ENCODE results near the gene MT1G. TPM values are rescaled to one million over a fixed set of nuclear protein-coding genes. Genes with fewer than 3 reads are reported as not detected.

The MT1G gene
- total RNA-seq, 1 experiment from 2014 or later: not detected

GRCh38 chr16:56649820-56650219 is 18.0 kb downstream of the MT1G start:
- H3K4me1 ChIP-seq (ENCODE audit: insufficient read depth, low read length): peaks cover 15% of the 10 kb centered on the region
- intact Hi-C loops (cut with micrococcal nuclease): loop anchor here (10.0 kb wide), 1 partner anchor 45 kb away; the partner anchor contains the start of gene MT2A
- BruUV-seq (replicated peaks): no TSS peak
- ATAC-seq: peak; percentile 96
- ChIA-PET CTCF (no interaction called here), POLR2A (ENCODE audit: unreplicated experiment) (no interaction called here)
- H3K4me2 ChIP-seq (ENCODE audit: low read length): peak overlapping the region; percentile 12; the same call in 1 of the 2 replicates
- H3K9ac ChIP-seq (ENCODE audit: low read length): no peak overlapping the region
- peak; percentile 87 for DNase-seq
- no peak for TF ChIP-seq CTCF (conservative IDR thresholded peaks at IDR 0.05; ENCODE audit: low read depth, low read length)
- TF ChIP-seq EZH2phosphoT487 (IDR thresholded peaks at IDR 0.05; ENCODE audit: borderline replicate concordance, low read length): no peak
- no peak for TF ChIP-seq EZH2 (IDR thresholded peaks at IDR 0.05; ENCODE audit: low read length, unreplicated experiment)
- H3K36me3 ChIP-seq (ENCODE audit: low read depth, low read length): no peaks in the 10 kb centered on the region
- H3K79me2 ChIP-seq (ENCODE audit: low read length): no peaks in the 10 kb centered on the region
- H3K27me3 ChIP-seq (ENCODE audit: low read length): no peaks in the 10 kb centered on the region
- H3K4me3 ChIP-seq (ENCODE audit: low read length): no peak overlapping the region
- H2AFZ ChIP-seq (ENCODE audit: low read length): no peak overlapping the region
- H3K9me3 ChIP-seq (ENCODE audit: low read length): no peaks in the 10 kb centered on the region
- no peaks in the 10 kb centered on the region for H3F3A ChIP-seq (ENCODE audit: low read length, unreplicated experiment)
- H3K27ac ChIP-seq (ENCODE audit: low read length): no peak overlapping the region
- H4K20me1 ChIP-seq (ENCODE audit: low read length): no peaks in the 10 kb centered on the region
- no peaks in the 10 kb centered on the region for H3K9me2 ChIP-seq (replicated peaks; ENCODE audit: low read length)

GRCh38 chr16:56649271-56649670 is 18.6 kb downstream of the MT1G start:
- Histone ChIP-seq H3K27ac (ENCODE audit: low read length) (no peak overlapping the region), H3K27me3 (ENCODE audit: low read length) (no peaks in the 10 kb centered on the region), H3K9me2 (replicated peaks; ENCODE audit: low read length) (no peaks in the 10 kb centered on the region), H3K4me3 (ENCODE audit: low read length) (no peak overlapping the region), H3K79me2 (ENCODE audit: low read length) (no peaks in the 10 kb centered on the region), H3K9me3 (ENCODE audit: low read length) (no peaks in the 10 kb centered on the region), H3F3A (ENCODE audit: low read length, unreplicated experiment) (no peaks in the 10 kb centered on the region), H3K36me3 (ENCODE audit: low read depth, low read length) (no peaks in the 10 kb centered on the region), H3K4me1 (ENCODE audit: insufficient read depth, low read length) (peaks cover 15% of the 10 kb centered on the region), H3K4me2 (ENCODE audit: low read length) (peak overlapping the region; percentile 12; the same call in 1 of the 2 replicates), H4K20me1 (ENCODE audit: low read length) (no peaks in the 10 kb centered on the region), H2AFZ (ENCODE audit: low read length) (no peak overlapping the region), H3K9ac (ENCODE audit: low read length) (no peak overlapping the region)
- TF ChIP-seq CTCF (conservative IDR thresholded peaks at IDR 0.05; ENCODE audit: low read depth, low read length) (no peak), EZH2 (IDR thresholded peaks at IDR 0.05; ENCODE audit: low read length, unreplicated experiment) (no peak), EZH2phosphoT487 (IDR thresholded peaks at IDR 0.05; ENCODE audit: borderline replicate concordance, low read length) (no peak)
- BruUV-seq (replicated peaks): no TSS peak
- intact Hi-C loops (cut with micrococcal nuclease): no loop called here
- ChIA-PET POLR2A (ENCODE audit: unreplicated experiment) (interaction anchor here (0.7 kb wide), 1 partner anchor 1179 kb away, joined by 3 read pairs; no protein-coding TSS in a partner anchor), CTCF (interaction anchor here (1.0 kb wide), 1 partner anchor 53 kb away, joined by 3 read pairs; no protein-coding TSS in a partner anchor)
- ATAC-seq (peak; percentile 14; the same call in 1 of the 2 replicates), DNase-seq (no peak)

- no peak for ATAC-seq
- Histone ChIP-seq H3K4me3 (ENCODE audit: low read length) (no peak overlapping the region), H3K27ac (ENCODE audit: low read length) (no peak overlapping the region), H3K4me1 (ENCODE audit: insufficient read depth, low read length) (peaks cover 15% of the 10 kb centered on the region), H3K9me2 (replicated peaks; ENCODE audit: low read length) (no peaks in the 10 kb centered on the region), H3K4me2 (ENCODE audit: low read length) (no peak overlapping the region), H3K79me2 (ENCODE audit: low read length) (no peaks in the 10 kb centered on the region), H3K9ac (ENCODE audit: low read length) (no peak overlapping the region), H3K27me3 (ENCODE audit: low read length) (no peaks in the 10 kb centered on the region), H3F3A (ENCODE audit: low read length, unreplicated experiment) (no peaks in the 10 kb centered on the region), H2AFZ (ENCODE audit: low read length) (no peak overlapping the region), H4K20me1 (ENCODE audit: low read length) (no peaks in the 10 kb centered on the region), H3K9me3 (ENCODE audit: low read length) (no peaks in the 10 kb centered on the region), H3K36me3 (ENCODE audit: low read depth, low read length) (no peaks in the 10 kb centered on the region)
- POLR2A ChIA-PET (ENCODE audit: unreplicated experiment): no interaction called here
- BruUV-seq (replicated peaks): no TSS peak
- TF ChIP-seq CTCF (conservative IDR thresholded peaks at IDR 0.05; ENCODE audit: low read depth, low read length) (no peak), EZH2phosphoT487 (IDR thresholded peaks at IDR 0.05; ENCODE audit: borderline replicate concordance, low read length) (no peak), EZH2 (IDR thresholded peaks at IDR 0.05; ENCODE audit: low read length, unreplicated experiment) (no peak)
- CTCF ChIA-PET: interaction anchor here (0.5 kb wide), 1 partner anchor 52 kb away, joined by 7 read pairs; no protein-coding TSS in a partner anchor
- DNase-seq: no peak
- intact Hi-C loops (cut with micrococcal nuclease): no loop called here
These were observed 20.0 kb downstream of the MT1G start for GRCh38 chr16:56647641-56648431.
